CD4-positive, CD25-positive, alpha-beta regulatory T cell (primary cell): ENCODE data around the gene COMTD1. TPM values are rescaled to one million over a fixed set of nuclear protein-coding genes. Genes with fewer than 3 reads are reported as not detected.

Source experiments
- ATAC-seq, 2 donors: fragments of 150-1000 bp; cut with Tn5 transposase; one replicate each; pipeline ENCODE4 v1.10.0; 2021; ENCODE audit warnings: low read depth in 2 of 2, moderate number of reproducible peaks in 2 of 2, moderate library complexity in 1 of 2
- DNase-seq, 3 donors: peaks; one replicate each; pipeline versions ENCODE4 v3.0.0 to v3.0.0-alpha.2; 2012 to 2022; ENCODE audit warnings: mixed read lengths in 1 of 3
- H3K27ac ChIP-seq: one replicate; pipeline ENCODE4 v1.7.0; 2013; ENCODE audit warnings: mild to moderate bottlenecking, low read length; ENCODE audit not compliant: insufficient read depth, poor library complexity, severe bottlenecking
- H3K27me3 ChIP-seq: one replicate; pipeline ENCODE4 v1.7.0; 2013; ENCODE audit warnings: low read length; ENCODE audit not compliant: control insufficient read depth, insufficient read depth
- H3K36me3 ChIP-seq: one replicate; pipeline ENCODE4 v1.7.0; 2013; ENCODE audit warnings: mild to moderate bottlenecking, low read length, moderate library complexity; ENCODE audit not compliant: control insufficient read depth, insufficient read depth
- H3K4me1 ChIP-seq: 2 replicates; pipeline ENCODE4 v1.7.0; 2013; ENCODE audit warnings: mild to moderate bottlenecking, low read length; ENCODE audit not compliant: insufficient read depth, control insufficient read depth, poor library complexity, severe bottlenecking
- H3K4me3 ChIP-seq: one replicate; pipeline ENCODE4 v1.7.0; 2013; ENCODE audit warnings: low read depth, mild to moderate bottlenecking, low read length, moderate library complexity
- H3K9me3 ChIP-seq, 2 experiments: 1 replicate in 1 of 2; 2 replicates in 1 of 2; pipeline ENCODE4 v1.7.0; 2013; ENCODE audit warnings: low read length in 2 of 2, mild to moderate bottlenecking in 1 of 2, moderate library complexity in 1 of 2; ENCODE audit not compliant: control insufficient read depth in 2 of 2
- H3K27ac Mint-ChIP-seq, 3 donors: one replicate each; pipeline ENCODE4 v1.8.0; 2020 to 2022; ENCODE audit warnings: mild to moderate bottlenecking in 3 of 3, mixed read lengths in 3 of 3, moderate library complexity in 2 of 3
- H3K27me3 Mint-ChIP-seq: one replicate; pipeline ENCODE4 v1.8.0; 2022; ENCODE audit warnings: mild to moderate bottlenecking, mixed read lengths
- H3K36me3 Mint-ChIP-seq: one replicate; pipeline ENCODE4 v1.8.0; 2020; ENCODE audit warnings: mixed read lengths
- H3K4me1 Mint-ChIP-seq, 4 donors: one replicate each; pipeline ENCODE4 v1.8.0; 2020 to 2022; ENCODE audit warnings: mixed read lengths in 4 of 4, mild to moderate bottlenecking in 1 of 4
- H3K4me3 Mint-ChIP-seq, 4 donors: one replicate each; pipeline ENCODE4 v1.8.0; 2020 to 2022; ENCODE audit warnings: mild to moderate bottlenecking in 4 of 4, mixed read lengths in 4 of 4, moderate library complexity in 3 of 4
- H3K9me3 Mint-ChIP-seq, 7 donors: one replicate each; pipeline ENCODE4 v1.8.0; 2020 to 2022; ENCODE audit warnings: mixed read lengths in 7 of 7, mild to moderate bottlenecking in 3 of 7, moderate library complexity in 2 of 7
- polyA plus RNA-seq, 4 donors: library from polyadenylated mRNA; unstranded; fragments of 300-500 nt; fragmentation: Illumina TruSeq; gene quantifications; one replicate each; pipeline ENCODE4 v1.2.3, GENCODE V29; 2021
- total RNA-seq: library from RNA; stranded (reverse); gene quantifications from one replicate; pipeline ENCODE4 v1.2.3, GENCODE V29; 2022

COMTD1 gene
- total and polyA plus RNA-seq, 5 donors from 2014 or later = 20.0 to 35.0 (median 21.9) TPM

DNA sequence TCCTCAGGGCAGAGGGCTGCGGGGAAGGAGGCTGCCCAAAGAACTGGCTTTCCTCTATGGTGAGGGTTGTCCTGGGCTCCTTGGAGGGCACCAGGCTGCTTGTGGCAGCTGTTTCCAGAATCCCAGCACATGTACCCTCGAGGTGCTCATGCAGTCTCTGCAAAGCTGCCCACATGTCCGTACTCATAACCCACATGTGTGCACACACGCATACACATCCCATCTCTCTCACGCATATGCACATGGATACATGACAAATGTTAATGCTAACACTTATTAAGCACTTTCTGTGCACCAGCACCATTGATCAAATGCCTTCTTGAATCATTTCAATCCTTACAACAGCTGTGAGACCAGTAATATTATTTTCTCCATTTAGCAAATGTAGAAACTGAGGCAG lies 36.3 kb upstream of the COMTD1 start:
- ATAC-seq (no peak), DNase-seq (no peak)
- Histone ChIP-seq H3K4me3 (no peak overlapping the region), H3K9me3 (no peaks in the 10 kb centered on the region), H3K36me3 (no peaks in the 10 kb centered on the region), H3K27ac (no peak overlapping the region), H3K4me1 (no peaks in the 10 kb centered on the region), H3K27me3 (no peaks in the 10 kb centered on the region)
- no peaks in the 10 kb centered on the region for H3K4me1 Mint-ChIP-seq
- no peaks in the 10 kb centered on the region for H3K36me3 Mint-ChIP-seq
- peaks cover 0 to 3% (median 0%) of the 10 kb centered on the region in 7 donors for H3K9me3 Mint-ChIP-seq
- peaks cover 4% of the 10 kb centered on the region for H3K27me3 Mint-ChIP-seq
- no peak overlapping the region for H3K4me3 Mint-ChIP-seq
- no peak overlapping the region for H3K27ac Mint-ChIP-seq

DNA sequence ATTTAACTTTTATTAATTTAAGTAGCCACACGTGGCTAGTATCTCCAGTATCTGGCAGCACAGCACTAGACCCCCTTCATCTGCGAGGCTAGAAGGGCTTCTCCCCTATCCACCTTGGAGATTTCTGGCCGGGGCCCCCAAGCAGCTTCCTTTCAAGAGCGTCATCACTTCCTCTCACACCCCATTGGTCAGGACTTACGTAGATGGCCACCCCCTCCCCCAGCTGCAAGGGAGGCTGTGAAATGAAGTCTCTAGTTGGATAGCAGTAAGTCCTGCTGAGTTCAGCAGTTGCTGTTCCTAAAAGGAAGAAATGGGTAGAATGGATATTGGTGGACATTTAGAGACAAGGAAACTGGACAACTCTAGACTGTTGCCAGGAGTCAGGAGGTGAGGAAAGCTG lies 33.8 kb upstream of the COMTD1 start:
- no peaks in the 10 kb centered on the region for H3K9me3 Mint-ChIP-seq
- H3K27ac Mint-ChIP-seq = no peak overlapping the region
- DNase-seq (no peak), ATAC-seq (no peak)
- H3K27ac ChIP-seq = no peak overlapping the region
- no peak overlapping the region for H3K4me3 Mint-ChIP-seq
- no peaks in the 10 kb centered on the region for H3K9me3 ChIP-seq
- no peak overlapping the region for H3K4me3 ChIP-seq
- H3K27me3 Mint-ChIP-seq = peaks cover 4% of the 10 kb centered on the region
- no peaks in the 10 kb centered on the region for H3K4me1 ChIP-seq
- H3K36me3 Mint-ChIP-seq = no peaks in the 10 kb centered on the region
- no peaks in the 10 kb centered on the region for H3K27me3 ChIP-seq
- no peaks in the 10 kb centered on the region for H3K4me1 Mint-ChIP-seq
- no peaks in the 10 kb centered on the region for H3K36me3 ChIP-seq

DNA sequence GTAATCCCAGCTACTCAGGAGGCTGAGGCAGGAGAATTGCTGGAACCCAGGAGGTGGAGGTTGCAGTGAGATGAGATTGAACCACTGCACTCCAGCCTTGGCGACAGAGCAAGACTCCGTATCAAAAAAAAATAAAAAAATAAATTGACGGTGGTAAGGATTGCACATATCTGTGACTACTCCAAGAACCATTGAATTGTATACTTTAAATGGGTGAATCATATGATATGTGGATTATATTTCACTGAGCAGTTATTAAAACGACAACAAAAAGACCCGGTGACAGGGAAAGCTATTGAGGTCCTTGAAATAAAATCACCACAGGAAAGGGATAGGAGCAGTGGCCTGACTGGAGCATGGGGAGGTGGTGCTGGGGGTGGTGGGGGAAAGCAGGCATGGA lies 31.2 kb upstream of the COMTD1 start:
- no peak overlapping the region for H3K4me3 Mint-ChIP-seq

DNA sequence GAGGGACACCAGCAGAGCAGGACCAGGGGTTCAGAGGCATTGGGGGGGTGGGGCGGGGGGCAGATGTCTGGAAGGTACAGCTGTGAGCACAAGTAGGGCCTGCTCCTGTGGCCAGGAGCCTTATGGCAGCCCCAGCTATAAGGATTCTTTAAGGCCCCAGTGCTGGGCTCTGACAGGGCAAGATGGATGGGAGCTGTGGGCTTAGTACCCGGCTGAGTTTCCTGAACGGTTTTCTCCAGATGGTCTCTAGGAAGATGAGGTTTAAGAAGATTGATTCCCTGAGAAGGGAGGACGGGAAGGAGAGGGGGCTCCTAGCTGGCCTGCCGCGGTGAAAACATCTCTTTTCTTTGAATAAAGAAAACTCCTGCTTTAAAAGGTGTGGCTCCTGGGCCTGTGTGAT lies 30.1 kb upstream of the COMTD1 start:
- no peak overlapping the region for H3K4me3 Mint-ChIP-seq
- no peaks in the 10 kb centered on the region for H3K27me3 ChIP-seq
- ATAC-seq = no peak
- H3K27ac Mint-ChIP-seq = no peak overlapping the region
- H3K4me1 ChIP-seq = no peaks in the 10 kb centered on the region
- DNase-seq = no peak
- no peaks in the 10 kb centered on the region for H3K36me3 Mint-ChIP-seq
- no peaks in the 10 kb centered on the region for H3K27me3 Mint-ChIP-seq
- no peaks in the 10 kb centered on the region for H3K9me3 Mint-ChIP-seq
- no peak overlapping the region for H3K4me3 ChIP-seq
- no peaks in the 10 kb centered on the region for H3K9me3 ChIP-seq
- H3K27ac ChIP-seq = no peak overlapping the region
- H3K4me1 Mint-ChIP-seq = no peaks in the 10 kb centered on the region
- no peaks in the 10 kb centered on the region for H3K36me3 ChIP-seq

More for the DNA sequence above, 31.2 kb upstream of the COMTD1 start:
- H3K4me1 Mint-ChIP-seq = no peaks in the 10 kb centered on the region
- no peaks in the 10 kb centered on the region for H3K9me3 Mint-ChIP-seq
- Histone ChIP-seq H3K4me1 (no peaks in the 10 kb centered on the region), H3K36me3 (no peaks in the 10 kb centered on the region), H3K27me3 (no peaks in the 10 kb centered on the region), H3K9me3 (no peaks in the 10 kb centered on the region), H3K4me3 (no peak overlapping the region), H3K27ac (no peak overlapping the region)
- ATAC-seq (no peak), DNase-seq (no peak)
- no peak overlapping the region for H3K27ac Mint-ChIP-seq
- H3K36me3 Mint-ChIP-seq = no peaks in the 10 kb centered on the region
- H3K27me3 Mint-ChIP-seq = peaks cover 2% of the 10 kb centered on the region

DNA sequence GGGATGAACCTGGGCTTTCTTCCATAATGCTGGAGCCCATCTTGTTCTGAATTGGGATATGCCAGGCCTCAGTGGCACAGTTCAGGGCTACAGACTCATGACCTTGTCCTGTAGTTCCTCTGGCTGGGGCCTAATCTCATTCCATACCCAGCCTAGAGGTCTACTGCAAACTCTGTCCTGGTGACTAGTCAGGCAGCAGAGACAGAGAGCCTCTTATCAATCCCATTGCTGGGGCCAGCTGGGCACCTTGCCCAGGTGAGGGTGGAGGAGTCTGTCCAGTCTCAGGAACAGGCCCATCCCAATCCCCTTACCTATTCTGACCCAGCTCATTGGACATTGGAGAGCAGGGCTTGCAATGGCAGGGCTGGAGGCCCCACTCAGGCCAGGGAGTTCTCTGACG lies 28.0 kb upstream of the COMTD1 start:
- DNase-seq (no peak), ATAC-seq (no peak)
- Mint-ChIP-seq H3K9me3 (peaks cover 0 to 2% (median 0%) of the 10 kb centered on the region in 7 donors), H3K4me3 (no peak overlapping the region), H3K27me3 (no peaks in the 10 kb centered on the region), H3K36me3 (no peaks in the 10 kb centered on the region), H3K27ac (no peak overlapping the region), H3K4me1 (no peaks in the 10 kb centered on the region)
- Histone ChIP-seq H3K4me3 (no peak overlapping the region), H3K36me3 (no peaks in the 10 kb centered on the region), H3K27me3 (no peaks in the 10 kb centered on the region), H3K4me1 (no peaks in the 10 kb centered on the region), H3K27ac (no peak overlapping the region), H3K9me3 (no peaks in the 10 kb centered on the region)

DNA sequence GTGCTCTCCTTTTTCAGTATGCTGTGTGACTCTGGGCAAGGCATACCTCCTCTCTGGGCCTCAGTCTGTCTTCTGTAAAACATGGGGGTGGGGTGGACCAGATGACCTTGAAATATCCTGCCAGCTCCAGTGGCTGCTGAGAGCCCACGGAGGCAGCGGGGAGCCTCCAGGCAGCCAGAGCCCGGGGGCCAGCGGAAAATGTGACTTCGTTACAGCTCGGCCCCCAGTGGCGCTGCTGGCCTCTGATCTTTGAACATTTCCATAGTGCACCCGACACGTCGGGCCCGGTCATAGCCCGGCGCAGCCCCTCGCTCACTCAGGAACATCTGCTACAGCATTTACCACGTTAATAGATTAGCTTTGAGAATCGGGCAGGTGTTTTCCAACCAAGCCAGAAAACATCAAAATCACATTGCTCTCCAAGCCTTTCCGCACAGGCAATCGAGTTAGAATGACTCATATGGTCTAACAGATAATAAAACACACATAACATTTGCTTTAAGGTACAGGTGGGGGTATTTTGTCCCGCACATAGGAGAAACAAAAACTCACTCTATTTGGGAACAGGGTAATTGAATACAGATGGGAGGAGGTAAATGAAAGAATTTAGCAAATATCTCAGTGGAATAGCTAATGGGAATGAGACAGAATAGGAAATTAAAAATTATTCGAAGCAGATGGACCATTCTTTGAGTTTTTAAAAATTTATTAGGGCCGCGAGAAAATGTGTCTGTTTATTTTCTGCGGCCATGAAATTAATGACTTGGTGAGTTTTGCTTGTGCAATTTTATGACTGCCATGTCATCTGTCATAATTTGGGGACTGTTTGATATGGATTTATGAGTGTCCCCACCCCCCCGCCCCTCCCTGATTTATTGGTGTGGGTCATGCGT lies 26.3 kb upstream of the COMTD1 start:
- Histone ChIP-seq H3K4me3 (no peak overlapping the region), H3K27ac (no peak overlapping the region), H3K9me3 (no peaks in the 10 kb centered on the region), H3K36me3 (no peaks in the 10 kb centered on the region), H3K27me3 (no peaks in the 10 kb centered on the region), H3K4me1 (no peaks in the 10 kb centered on the region)
- Mint-ChIP-seq H3K27me3 (peaks cover 6% of the 10 kb centered on the region), H3K36me3 (no peaks in the 10 kb centered on the region), H3K27ac (no peak overlapping the region), H3K4me1 (no peaks in the 10 kb centered on the region), H3K4me3 (no peak overlapping the region), H3K9me3 (peaks cover 0 to 2% (median 0%) of the 10 kb centered on the region in 7 donors)
- DNase-seq (no peak), ATAC-seq (no peak)

DNA sequence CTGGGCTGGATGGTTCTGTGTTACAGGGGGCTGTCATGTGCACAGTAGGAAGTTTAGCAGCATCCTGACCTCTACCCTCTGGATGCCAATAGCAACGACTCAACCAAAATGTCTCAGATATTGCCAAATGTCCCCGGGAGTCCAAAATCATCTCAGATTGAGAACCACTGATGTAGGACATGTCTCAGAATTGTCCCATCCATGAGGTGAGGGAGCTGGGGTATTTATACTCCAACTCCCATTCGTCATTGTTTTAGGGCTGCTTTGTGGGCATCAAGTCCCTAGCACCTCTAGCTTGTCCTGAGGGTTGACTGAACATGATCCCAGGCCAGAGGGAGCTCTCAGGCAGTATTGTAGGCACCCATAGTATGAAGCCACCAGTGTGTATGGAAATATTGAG lies 25.2 kb upstream of the COMTD1 start:
- H3K27me3 ChIP-seq = no peaks in the 10 kb centered on the region
- H3K4me1 Mint-ChIP-seq = no peaks in the 10 kb centered on the region

DNA sequence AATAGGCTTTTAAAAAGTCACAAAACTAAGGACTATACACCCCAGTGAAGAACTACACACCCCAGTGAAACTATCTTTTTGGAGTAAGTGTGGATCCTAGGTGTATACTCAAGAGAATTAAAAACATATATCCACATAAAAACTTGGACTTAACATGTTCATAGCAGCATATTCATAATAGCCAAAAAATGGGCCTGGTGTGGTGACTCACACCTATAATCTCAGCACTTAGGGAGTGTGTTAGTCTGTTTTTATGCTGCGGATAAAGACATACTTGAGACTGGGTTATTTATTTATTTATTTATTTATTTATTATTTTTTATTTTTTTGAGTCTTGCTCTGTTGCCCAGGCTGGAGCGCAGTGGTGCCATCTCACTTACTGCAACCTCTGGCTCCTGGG lies 19.0 kb upstream of the COMTD1 start:
- Mint-ChIP-seq H3K4me3 (no peak overlapping the region), H3K27ac (no peak overlapping the region), H3K27me3 (peaks cover 26% of the 10 kb centered on the region), H3K4me1 (no peaks in the 10 kb centered on the region), H3K9me3 (peaks cover 0 to 25% (median 11%) of the 10 kb centered on the region in 7 donors), H3K36me3 (no peaks in the 10 kb centered on the region)
- peaks cover 13 to 19% of the 10 kb centered on the region in 2 experiments for H3K9me3 ChIP-seq
- no peaks in the 10 kb centered on the region for H3K36me3 ChIP-seq
- H3K4me3 ChIP-seq = no peak overlapping the region
- no peak for ATAC-seq
- H3K4me1 ChIP-seq = no peaks in the 10 kb centered on the region
- H3K27me3 ChIP-seq = no peaks in the 10 kb centered on the region
- no peak overlapping the region for H3K27ac ChIP-seq
- no peak for DNase-seq

More for the DNA sequence above, 25.2 kb upstream of the COMTD1 start:
- Histone ChIP-seq H3K36me3 (no peaks in the 10 kb centered on the region), H3K9me3 (no peaks in the 10 kb centered on the region), H3K4me3 (no peak overlapping the region), H3K4me1 (no peaks in the 10 kb centered on the region), H3K27ac (no peak overlapping the region)
- no peaks in the 10 kb centered on the region for H3K36me3 Mint-ChIP-seq
- DNase-seq (no peak), ATAC-seq (no peak)
- H3K27me3 Mint-ChIP-seq = peaks cover 11% of the 10 kb centered on the region
- no peak overlapping the region for H3K4me3 Mint-ChIP-seq
- no peak overlapping the region for H3K27ac Mint-ChIP-seq
- peaks cover 0 to 2% (median 0%) of the 10 kb centered on the region in 7 donors for H3K9me3 Mint-ChIP-seq
